Stimulated activated effector memory CD8-positive, alpha-beta T cell treated with anti-CD3 and anti-CD28 coated beads, Interleukin-12 subunit alpha, Interleukin-12 subunit beta, amount 100 ng/mL, for 72 hours (primary cell): ENCODE results near the gene ZNF70.
"Not testable (repeated sequence)": the region's sequence is repeated elsewhere in the genome, so short reads cannot be mapped to it uniquely, and the experiment has no call there.

Source experiments
- ATAC-seq: fragments of 150-1000 bp; cut with Tn5 transposase; 2 replicates; pipeline ENCODE4 v1.10.0; 2021
- DNase-seq, 2 donors: peaks; one replicate each; pipeline ENCODE4 v3.0.0; 2021 to 2022; ENCODE audit warnings: low spot score in 2 of 2
- H3K27ac Mint-ChIP-seq: one replicate; pipeline ENCODE4 v1.8.0; 2022; ENCODE audit warnings: mild to moderate bottlenecking, mixed read lengths
- H3K36me3 Mint-ChIP-seq: one replicate; pipeline ENCODE4 v1.8.0; 2022; ENCODE audit warnings: mild to moderate bottlenecking, mixed read lengths
- H3K4me1 Mint-ChIP-seq: one replicate; pipeline ENCODE4 v1.8.0; 2022; ENCODE audit warnings: mixed read lengths
- H3K4me3 Mint-ChIP-seq: one replicate; pipeline ENCODE4 v1.8.0; 2022; ENCODE audit warnings: mild to moderate bottlenecking, mixed read lengths
- H3K9me3 Mint-ChIP-seq: one replicate; pipeline ENCODE4 v1.8.0; 2022; ENCODE audit warnings: mixed read lengths

Gene ZNF70

GRCh38 chr22:23753385-23753784 is 2.5 kb upstream of the ZNF70 start:
- no peak overlapping the region for H3K27ac Mint-ChIP-seq
- H3K36me3 Mint-ChIP-seq, result no peaks in the 10 kb centered on the region
- no peak overlapping the region for H3K4me3 Mint-ChIP-seq
- peaks cover 18% of the 10 kb centered on the region for H3K4me1 Mint-ChIP-seq
- no peak for DNase-seq
- no peak for ATAC-seq
- no peaks in the 10 kb centered on the region for H3K9me3 Mint-ChIP-seq

- DNase-seq (no peak), ATAC-seq (no peak)
- Mint-ChIP-seq H3K27ac (no peak overlapping the region), H3K36me3 (peaks cover 3% of the 10 kb centered on the region), H3K4me1 (peaks cover 18% of the 10 kb centered on the region), H3K9me3 (no peaks in the 10 kb centered on the region), H3K4me3 (peak overlapping the region; percentile 84)
Observed at GRCh38 chr22:23752750-23753149, 1.8 kb upstream of the ZNF70 start.

GRCh38 chr22:23752090-23752691 is 1.3 kb upstream of the ZNF70 start:
- H3K4me3 Mint-ChIP-seq, result peak overlapping the region; percentile 84
- H3K9me3 Mint-ChIP-seq, result no peaks in the 10 kb centered on the region
- peak overlapping the region; percentile 88 for H3K27ac Mint-ChIP-seq
- peaks cover 18% of the 10 kb centered on the region for H3K4me1 Mint-ChIP-seq
- no peak for DNase-seq
- ATAC-seq, result no peak
- peaks cover 4% of the 10 kb centered on the region for H3K36me3 Mint-ChIP-seq

- DNase-seq (no peak), ATAC-seq (no peak)
- Mint-ChIP-seq H3K4me1 (peaks cover 18% of the 10 kb centered on the region), H3K27ac (peak overlapping the region; percentile 88), H3K36me3 (peaks cover 4% of the 10 kb centered on the region), H3K4me3 (peak overlapping the region; percentile 84), H3K9me3 (no peaks in the 10 kb centered on the region)
Observed at GRCh38 chr22:23751441-23751996, 607 bp upstream of the ZNF70 start.

GRCh38 chr22:23750367-23750713 is 572 bp downstream of the ZNF70 start:
- no peak for DNase-seq
- H3K4me3 Mint-ChIP-seq, result peak overlapping the region; percentile 84
- H3K27ac Mint-ChIP-seq, result peak overlapping the region; percentile 88

GRCh38 chr22:23749841-23750301 is 1.0 kb downstream of the ZNF70 start:
- peak overlapping the region; percentile 84 for H3K4me3 Mint-ChIP-seq
- ATAC-seq (no peak), DNase-seq (no peak)
- no peaks in the 10 kb centered on the region for H3K9me3 Mint-ChIP-seq
- no peak overlapping the region for H3K27ac Mint-ChIP-seq
- peaks cover 7% of the 10 kb centered on the region for H3K36me3 Mint-ChIP-seq
- peaks cover 18% of the 10 kb centered on the region for H3K4me1 Mint-ChIP-seq

More at GRCh38 chr22:23750367-23750713, 572 bp downstream of the ZNF70 start:
- ATAC-seq, result no peak
- no peaks in the 10 kb centered on the region for H3K9me3 Mint-ChIP-seq
- H3K36me3 Mint-ChIP-seq, result peaks cover 4% of the 10 kb centered on the region
- peaks cover 18% of the 10 kb centered on the region for H3K4me1 Mint-ChIP-seq

GRCh38 chr22:23745791-23746190 is 5.1 kb downstream of the ZNF70 start:
- no peak for DNase-seq
- Mint-ChIP-seq H3K4me3 (no peak overlapping the region), H3K4me1 (peaks cover 14% of the 10 kb centered on the region), H3K27ac (no peak overlapping the region), H3K36me3 (peaks cover 27% of the 10 kb centered on the region), H3K9me3 (peaks cover 4% of the 10 kb centered on the region)
- no peak for ATAC-seq

GRCh38 chr22:23744485-23744884 is 6.4 kb downstream of the ZNF70 start:
- H3K4me3 Mint-ChIP-seq, result no peak overlapping the region

GRCh38 chr22:23744001-23744400 is 6.9 kb downstream of the ZNF70 start:
- ATAC-seq, result no peak
- DNase-seq, result no peak
- Mint-ChIP-seq H3K9me3 (peaks cover 4% of the 10 kb centered on the region), H3K36me3 (peaks cover 29% of the 10 kb centered on the region), H3K4me1 (no peaks in the 10 kb centered on the region), H3K4me3 (no peak overlapping the region), H3K27ac (no peak overlapping the region)

More at GRCh38 chr22:23744485-23744884, 6.4 kb downstream of the ZNF70 start:
- Mint-ChIP-seq H3K9me3 (peaks cover 4% of the 10 kb centered on the region), H3K4me1 (peaks cover under 1% of the 10 kb centered on the region), H3K27ac (no peak overlapping the region), H3K36me3 (peaks cover 29% of the 10 kb centered on the region)
- ATAC-seq (no peak), DNase-seq (no peak)

- DNase-seq (no peak), ATAC-seq (no peak)
- Mint-ChIP-seq H3K4me3 (no peak overlapping the region), H3K9me3 (peaks cover 4% of the 10 kb centered on the region), H3K36me3 (peaks cover 29% of the 10 kb centered on the region), H3K4me1 (no peaks in the 10 kb centered on the region), H3K27ac (peak overlapping the region; percentile 32)
Observed at GRCh38 chr22:23743303-23743705, 7.6 kb downstream of the ZNF70 start.

GRCh38 chr22:23742505-23743264 is 8.2 kb downstream of the ZNF70 start:
- peaks cover 25% of the 10 kb centered on the region for H3K36me3 Mint-ChIP-seq
- no peaks in the 10 kb centered on the region for H3K4me1 Mint-ChIP-seq
- ATAC-seq (no peak), DNase-seq (no peak)
- H3K4me3 Mint-ChIP-seq, result no peak overlapping the region
- peak overlapping the region; percentile 32 for H3K27ac Mint-ChIP-seq
- H3K9me3 Mint-ChIP-seq, result peaks cover 4% of the 10 kb centered on the region

GRCh38 chr22:23737696-23738095 is 13.2 kb downstream of the ZNF70 start:
- DNase-seq (no peak), ATAC-seq (no peak)
- H3K9me3 Mint-ChIP-seq, result no peaks in the 10 kb centered on the region
- H3K4me1 Mint-ChIP-seq, result no peaks in the 10 kb centered on the region
- H3K36me3 Mint-ChIP-seq, result peaks cover 6% of the 10 kb centered on the region
- no peak overlapping the region for H3K4me3 Mint-ChIP-seq
- no peak overlapping the region for H3K27ac Mint-ChIP-seq

- H3K4me3 Mint-ChIP-seq, H3K27ac Mint-ChIP-seq, ATAC-seq, DNase-seq, H3K4me1 Mint-ChIP-seq, H3K9me3 Mint-ChIP-seq, H3K36me3 Mint-ChIP-seq: not testable (repeated sequence)
Observed at GRCh38 chr22:23728108-23728507, 22.8 kb downstream of the ZNF70 start.

- no peak for ATAC-seq
- H3K36me3 Mint-ChIP-seq, result no peaks in the 10 kb centered on the region
- H3K27ac Mint-ChIP-seq, result no peak overlapping the region
Observed at GRCh38 chr22:23722724-23723123, 28.2 kb downstream of the ZNF70 start.

GRCh38 chr22:23722160-23722559 is 28.8 kb downstream of the ZNF70 start:
- no peaks in the 10 kb centered on the region for H3K4me1 Mint-ChIP-seq
- H3K4me3 Mint-ChIP-seq, result no peak overlapping the region
- H3K9me3 Mint-ChIP-seq, result no peaks in the 10 kb centered on the region
- DNase-seq (no peak), ATAC-seq (no peak)
- H3K36me3 Mint-ChIP-seq, result no peaks in the 10 kb centered on the region
- no peak overlapping the region for H3K27ac Mint-ChIP-seq

More at GRCh38 chr22:23722724-23723123, 28.2 kb downstream of the ZNF70 start:
- DNase-seq, result no peak
- Mint-ChIP-seq H3K9me3 (no peaks in the 10 kb centered on the region), H3K4me1 (no peaks in the 10 kb centered on the region), H3K4me3 (no peak overlapping the region)

GRCh38 chr22:23720855-23721254 is 30.1 kb downstream of the ZNF70 start:
- Mint-ChIP-seq H3K4me3 (no peak overlapping the region), H3K4me1 (peaks cover 3% of the 10 kb centered on the region), H3K36me3 (no peaks in the 10 kb centered on the region), H3K9me3 (no peaks in the 10 kb centered on the region), H3K27ac (no peak overlapping the region)
- DNase-seq (no peak), ATAC-seq (no peak)
